NB4 (cell line): ENCODE results near the gene ANKRD33B.

Experiments used
- DNase-seq: peaks from one replicate; pipeline ENCODE4 v3.0.0; 2010; ENCODE audit warnings: low read depth
- H3K4me3 ChIP-seq: one replicate; pipeline ENCODE4 v1.5.1; 2011; ENCODE audit warnings: mild to moderate bottlenecking, low read depth, low read length, moderate library complexity
- CTCF ChIP-seq: IDR thresholded peaks from one replicate; pipeline ENCODE4 v1.5.1; 2012; ENCODE audit warnings: low read depth, low read length
- MAX ChIP-seq: IDR thresholded peaks from 2 replicates; pipeline ENCODE4 v1.6.1; 2011; ENCODE audit warnings: low read depth, low read length
- MYC ChIP-seq: IDR thresholded peaks from 2 replicates; pipeline ENCODE4 v1.6.1; 2011; ENCODE audit warnings: low read depth, low read length
- POLR2A ChIP-seq: IDR thresholded peaks from 2 replicates; pipeline ENCODE4 v1.6.1; 2011; ENCODE audit warnings: mild to moderate bottlenecking; ENCODE audit not compliant: insufficient read length; ENCODE audit errors: extremely low read depth

The ANKRD33B gene

GRCh38 chr5:10586555-10586954 lies 22.7 kb downstream of the ANKRD33B start:
- DNase-seq = no peak
- no peak for TF ChIP-seq POLR2A
- TF ChIP-seq MYC = no peak
- no peak for TF ChIP-seq MAX
- TF ChIP-seq CTCF = no peak
- H3K4me3 ChIP-seq = no peak overlapping the region

- no peak for TF ChIP-seq MAX
- TF ChIP-seq CTCF = no peak
- TF ChIP-seq MYC = no peak
- TF ChIP-seq POLR2A = no peak
- H3K4me3 ChIP-seq = no peak overlapping the region
- DNase-seq = no peak
Observed at GRCh38 chr5:10588109-10588775, 24.4 kb downstream of the ANKRD33B start.

GRCh38 chr5:10588779-10589447 lies 25.0 kb downstream of the ANKRD33B start:
- H3K4me3 ChIP-seq = no peak overlapping the region
- peak; percentile 59 for DNase-seq
- TF ChIP-seq CTCF = no peak
- peak; percentile 37 for TF ChIP-seq MAX

- H3K4me3 ChIP-seq = no peak overlapping the region
- no peak for TF ChIP-seq MAX
- TF ChIP-seq POLR2A = no peak
- TF ChIP-seq CTCF = no peak
- TF ChIP-seq MYC = no peak
- no peak for DNase-seq
Observed at GRCh38 chr5:10590226-10590999, 26.5 kb downstream of the ANKRD33B start.

- TF ChIP-seq MAX (no peak), MYC (no peak), POLR2A (no peak)
- DNase-seq = no peak
- no peak overlapping the region for H3K4me3 ChIP-seq
Observed at GRCh38 chr5:10591159-10591558, 27.3 kb downstream of the ANKRD33B start.

GRCh38 chr5:10591966-10592365 lies 28.1 kb downstream of the ANKRD33B start:
- H3K4me3 ChIP-seq = no peak overlapping the region
- DNase-seq = no peak
- TF ChIP-seq CTCF (no peak), MYC (no peak), MAX (no peak), POLR2A (no peak)
